Epithelial cell of esophagus (primary cell): ENCODE data around the gene XAF1.

Source experiments
- DNase-seq: peaks from one replicate; pipeline ENCODE4 v3.0.0; 2010; ENCODE audit warnings: low read depth
- H3K4me3 ChIP-seq: 2 replicates; pipeline ENCODE4 v1.5.1; 2011; ENCODE audit warnings: mild to moderate bottlenecking, low read length, control low read depth
- TF ChIP-seq, protein P1 (sequence below): IDR thresholded peaks from 2 replicates; pipeline ENCODE4 v1.5.1; 2011; ENCODE audit warnings: low read depth, mild to moderate bottlenecking, low read length, control low read depth, inconsistent platforms; ENCODE audit not compliant: insufficient read depth; ENCODE audit errors: missing control alignments

XAF1 gene

GRCh38 chr17:6711681-6712057 is 44.2 kb upstream of the XAF1 start:
- TF ChIP-seq, protein P1, sequence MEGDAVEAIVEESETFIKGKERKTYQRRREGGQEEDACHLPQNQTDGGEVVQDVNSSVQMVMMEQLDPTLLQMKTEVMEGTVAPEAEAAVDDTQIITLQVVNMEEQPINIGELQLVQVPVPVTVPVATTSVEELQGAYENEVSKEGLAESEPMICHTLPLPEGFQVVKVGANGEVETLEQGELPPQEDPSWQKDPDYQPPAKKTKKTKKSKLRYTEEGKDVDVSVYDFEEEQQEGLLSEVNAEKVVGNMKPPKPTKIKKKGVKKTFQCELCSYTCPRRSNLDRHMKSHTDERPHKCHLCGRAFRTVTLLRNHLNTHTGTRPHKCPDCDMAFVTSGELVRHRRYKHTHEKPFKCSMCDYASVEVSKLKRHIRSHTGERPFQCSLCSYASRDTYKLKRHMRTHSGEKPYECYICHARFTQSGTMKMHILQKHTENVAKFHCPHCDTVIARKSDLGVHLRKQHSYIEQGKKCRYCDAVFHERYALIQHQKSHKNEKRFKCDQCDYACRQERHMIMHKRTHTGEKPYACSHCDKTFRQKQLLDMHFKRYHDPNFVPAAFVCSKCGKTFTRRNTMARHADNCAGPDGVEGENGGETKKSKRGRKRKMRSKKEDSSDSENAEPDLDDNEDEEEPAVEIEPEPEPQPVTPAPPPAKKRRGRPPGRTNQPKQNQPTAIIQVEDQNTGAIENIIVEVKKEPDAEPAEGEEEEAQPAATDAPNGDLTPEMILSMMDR, result no peak
- H3K4me3 ChIP-seq, result no peak overlapping the region
- no peak for DNase-seq

- peak; percentile 93 for DNase-seq
- TF ChIP-seq, protein P1, result peak; percentile 45
- H3K4me3 ChIP-seq, result no peak overlapping the region
Observed at GRCh38 chr17:6712058-6712853, 43.6 kb upstream of the XAF1 start.

- H3K4me3 ChIP-seq, result no peak overlapping the region
Observed at GRCh38 chr17:6712854-6713129, 43.1 kb upstream of the XAF1 start.

DNA sequence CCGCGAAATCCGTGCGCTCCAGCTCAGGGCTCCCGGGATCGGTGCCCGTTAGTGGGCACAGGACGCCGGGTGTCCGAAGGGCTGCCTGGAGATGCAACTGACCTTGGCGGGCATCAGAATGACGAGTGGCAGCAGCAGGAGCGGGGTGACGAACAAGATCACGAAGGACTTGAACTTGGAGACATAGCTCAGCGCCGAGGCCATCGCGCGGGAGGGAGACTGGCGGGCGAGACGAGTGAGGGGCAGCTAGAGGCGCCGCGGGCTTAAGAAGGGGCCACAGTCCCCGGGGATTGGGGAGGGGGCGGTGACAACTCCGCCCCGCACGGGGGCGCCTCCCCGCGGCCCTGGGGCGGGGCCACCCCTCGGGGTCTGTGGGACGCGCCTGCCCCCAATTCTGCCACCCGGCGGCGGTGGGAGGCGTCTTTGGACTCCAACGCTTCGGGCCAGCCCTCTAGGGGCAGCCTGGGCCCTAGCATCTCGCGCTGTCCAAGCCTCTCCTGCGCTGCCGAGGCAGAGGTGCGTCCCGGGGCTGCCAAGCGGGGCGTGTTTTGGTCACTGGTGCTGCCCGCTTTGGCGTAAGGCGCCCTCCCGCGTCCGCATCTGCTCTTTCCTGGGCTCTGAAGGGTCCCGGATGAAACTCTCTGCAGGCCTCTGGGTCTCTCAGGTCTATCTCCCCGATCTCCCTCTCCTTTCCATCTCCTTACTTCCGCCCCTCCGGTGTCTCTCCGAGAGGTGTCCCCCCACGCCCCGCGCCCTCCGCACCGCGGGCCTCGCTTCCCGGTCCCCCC is 42.5 kb upstream of the XAF1 start, which contains the start of gene SLC13A5:
SLC13A5 (minus strand) TSS at position 240 of the 788 bp plus-strand sequence; CDS start at position 204, 36 bp downstream.
- peak within 1 kb of the TSS; percentile 10 for H3K4me3 ChIP-seq

More at GRCh38 chr17:6712854-6713129, 43.1 kb upstream of the XAF1 start:
- DNase-seq, result no peak
- TF ChIP-seq, protein P1, result no peak

DNA sequence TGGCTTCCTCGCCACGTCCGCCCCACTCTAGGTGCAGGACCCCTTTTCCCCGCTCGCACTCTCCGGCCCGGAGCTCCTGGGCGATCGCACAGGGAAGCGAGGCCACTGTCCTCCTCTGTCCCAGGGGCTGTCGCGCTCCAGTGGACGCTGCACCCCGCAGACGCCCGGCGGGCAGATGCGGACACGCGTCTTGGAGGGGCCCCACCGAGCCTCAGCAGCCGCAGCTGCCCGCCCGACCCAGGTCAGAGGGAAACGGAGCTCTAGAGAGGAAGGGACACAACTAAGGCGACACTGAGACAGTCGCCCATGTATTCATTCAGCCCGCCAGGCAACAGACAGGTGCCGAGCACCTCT is 42.0 kb upstream of the XAF1 start:
- TF ChIP-seq, protein P1, result no peak
- no peak for DNase-seq
- H3K4me3 ChIP-seq, result peak overlapping the region; percentile 10

More for the DNA sequence above, 42.5 kb upstream of the XAF1 start, which contains the start of gene SLC13A5:
- DNase-seq, result peak; percentile 35
- TF ChIP-seq, protein P1, result peak; percentile 17

DNA sequence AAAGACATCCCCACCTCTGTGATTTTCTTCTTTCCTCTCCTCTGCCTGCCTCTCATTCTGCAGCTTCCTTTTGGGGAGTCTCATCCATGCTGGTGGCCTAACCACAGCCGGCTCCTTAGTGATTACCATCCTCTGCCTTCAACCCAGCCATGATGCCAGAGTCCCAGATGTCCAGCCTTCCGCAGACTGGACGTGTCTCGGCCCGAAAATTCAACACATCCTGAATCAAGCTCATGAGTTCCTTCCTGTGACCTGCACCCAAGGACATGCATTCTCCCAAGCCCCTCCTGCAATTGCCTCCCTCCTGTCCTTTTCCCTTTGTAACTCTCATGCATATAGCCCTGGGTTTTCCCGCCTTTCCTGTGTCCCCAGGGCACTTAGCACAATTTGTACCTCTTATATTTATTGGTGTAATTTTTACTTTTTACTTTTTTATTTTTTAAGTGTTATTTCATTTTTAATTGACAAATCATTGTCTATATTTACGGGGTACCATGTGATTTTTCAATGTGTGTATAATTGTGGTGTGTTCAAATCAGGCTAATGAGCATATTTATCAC is 41.5 kb upstream of the XAF1 start:
- no peak for DNase-seq
- TF ChIP-seq, protein P1, result no peak
- no peak overlapping the region for H3K4me3 ChIP-seq
